ENCODE data around the gene DLL4. TPM values are rescaled to one million over a fixed set of nuclear protein-coding genes. Genes with fewer than 3 reads are reported as not detected.

Gene DLL4
- total and polyA plus RNA-seq, 10 of the 15 experiments (the other 5 are each of a cell fraction or from before 2014, with no cell fraction given) = 0.04 to 0.16 (median 0.09) TPM; not detected in 6

GRCh38 chr15:40941528-40942336 lies 12.6 kb downstream of the DLL4 start (continued):
- TF ChIP-seq NKRF (conservative IDR thresholded peaks at IDR 0.05) (peak; percentile 73; the same call in 1 of the 2 replicates), CBX3 (IDR thresholded peaks at IDR 0.05; ENCODE audit: borderline replicate concordance, low read depth) (no peak), RAD21 (IDR thresholded peaks at IDR 0.05; ENCODE audit: insufficient read depth, low read depth, low read length) (peak; percentile 58), RAD51 (IDR thresholded peaks at IDR 0.05) (no peak), CUX1 (IDR thresholded peaks at IDR 0.05; ENCODE audit: insufficient replicate concordance, low read depth, low read length) (no peak), REST (IDR thresholded peaks at IDR 0.05; ENCODE audit: low read depth, low read length) (no peak), SMARCA5 (IDR thresholded peaks at IDR 0.05) (peak; percentile 97; the same call in 1 of the 2 replicates), RCOR1 (conservative IDR thresholded peaks at IDR 0.05; ENCODE audit: low read depth, low read length) (0 out of 2 replicates have a peak, but pooled peaks have one; percentile 8), RELB (IDR thresholded peaks at IDR 0.05; ENCODE audit: low read depth) (no peak), YY1 (IDR thresholded peaks at IDR 0.05; ENCODE audit: low read depth, low read length) (peak; percentile 74; the same call in 1 of the 2 replicates), SUZ12 (IDR thresholded peaks at IDR 0.05; ENCODE audit: unreplicated experiment) (no peak), ASH2L (IDR thresholded peaks at IDR 0.05; ENCODE audit: borderline replicate concordance, low read depth) (no peak), MTA2 (IDR thresholded peaks at IDR 0.05; ENCODE audit: low read depth) (no peak), BCL3 (IDR thresholded peaks at IDR 0.05; ENCODE audit: borderline replicate concordance, insufficient read depth, low read depth, low read length, poor library complexity, severe bottlenecking) (no peak)

All from GM12878 (cell line).